ENCODE measurements around the gene FAHD2A.

FAHD2A gene

DNA sequence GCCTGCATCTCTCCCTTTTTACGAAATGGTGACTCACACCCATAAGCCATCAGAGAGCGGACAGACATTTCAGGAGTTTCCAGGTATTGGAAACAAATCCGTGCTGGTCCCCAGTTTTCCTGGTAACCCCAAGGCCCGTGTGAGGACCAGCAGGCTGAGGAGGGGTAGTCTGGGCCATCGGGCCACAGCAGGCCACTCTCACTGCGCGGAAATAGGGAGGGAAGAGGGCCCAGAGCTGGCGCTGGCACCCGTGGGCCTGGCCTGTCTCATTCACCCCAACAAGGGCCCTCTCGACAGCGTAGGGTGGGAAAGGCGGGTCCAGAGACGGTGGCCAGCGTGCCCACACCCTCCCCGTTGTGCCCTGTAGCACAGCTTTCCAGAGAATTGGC lies 13.7 kb upstream of the FAHD2A start:
- TF ChIP-seq, protein P1, sequence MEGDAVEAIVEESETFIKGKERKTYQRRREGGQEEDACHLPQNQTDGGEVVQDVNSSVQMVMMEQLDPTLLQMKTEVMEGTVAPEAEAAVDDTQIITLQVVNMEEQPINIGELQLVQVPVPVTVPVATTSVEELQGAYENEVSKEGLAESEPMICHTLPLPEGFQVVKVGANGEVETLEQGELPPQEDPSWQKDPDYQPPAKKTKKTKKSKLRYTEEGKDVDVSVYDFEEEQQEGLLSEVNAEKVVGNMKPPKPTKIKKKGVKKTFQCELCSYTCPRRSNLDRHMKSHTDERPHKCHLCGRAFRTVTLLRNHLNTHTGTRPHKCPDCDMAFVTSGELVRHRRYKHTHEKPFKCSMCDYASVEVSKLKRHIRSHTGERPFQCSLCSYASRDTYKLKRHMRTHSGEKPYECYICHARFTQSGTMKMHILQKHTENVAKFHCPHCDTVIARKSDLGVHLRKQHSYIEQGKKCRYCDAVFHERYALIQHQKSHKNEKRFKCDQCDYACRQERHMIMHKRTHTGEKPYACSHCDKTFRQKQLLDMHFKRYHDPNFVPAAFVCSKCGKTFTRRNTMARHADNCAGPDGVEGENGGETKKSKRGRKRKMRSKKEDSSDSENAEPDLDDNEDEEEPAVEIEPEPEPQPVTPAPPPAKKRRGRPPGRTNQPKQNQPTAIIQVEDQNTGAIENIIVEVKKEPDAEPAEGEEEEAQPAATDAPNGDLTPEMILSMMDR (IDR thresholded peaks at IDR 0.05; ENCODE audit: extremely low read depth, missing control alignments) = no peak
- no peak for DNase-seq (ENCODE audit: low spot score)

DNA sequence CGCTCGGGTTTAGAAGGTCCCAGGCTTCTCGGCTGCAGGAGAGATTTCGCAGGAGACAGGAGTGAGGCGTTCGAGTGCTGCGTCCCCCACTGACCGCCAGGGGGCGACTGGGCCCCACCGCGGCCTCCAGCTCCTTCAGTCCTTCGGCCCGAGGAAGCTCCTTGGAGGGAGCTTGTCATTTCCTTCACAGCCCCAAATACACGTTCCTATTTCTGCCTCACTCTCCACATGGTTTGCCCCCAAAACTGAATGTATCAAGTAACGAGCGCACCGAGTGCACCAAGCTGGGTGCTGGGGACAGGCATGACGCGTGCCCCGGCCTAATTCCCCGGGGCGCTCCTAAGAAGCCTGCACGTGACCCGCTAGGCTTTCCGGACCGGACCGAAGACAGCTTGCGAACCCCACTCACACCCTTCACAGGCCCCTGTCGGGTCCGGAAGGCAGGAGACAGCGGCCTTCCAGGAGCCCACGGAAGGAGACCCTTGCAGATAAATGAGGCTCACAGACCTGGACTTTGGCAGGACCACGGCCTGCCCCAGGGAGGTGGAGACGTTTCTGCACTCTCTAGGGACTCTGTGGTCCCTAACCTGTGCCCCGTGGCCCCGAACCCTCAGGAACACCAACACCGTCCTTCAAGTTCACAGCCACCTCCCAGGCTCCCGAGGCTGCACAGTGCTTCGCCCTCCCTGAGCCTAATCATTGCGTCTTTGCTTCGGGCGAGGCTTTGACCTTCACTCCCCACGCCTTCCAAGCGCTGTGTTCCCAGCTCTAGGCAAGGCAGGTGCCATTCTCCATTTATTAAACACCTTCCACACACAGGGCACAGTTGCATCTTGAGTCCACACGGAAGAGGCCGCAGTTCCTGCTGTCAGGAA lies 13.0 kb upstream of the FAHD2A start:
- TF ChIP-seq, protein P1 (IDR thresholded peaks at IDR 0.05; ENCODE audit: extremely low read depth, missing control alignments) = peak; percentile 92
- DNase-seq (ENCODE audit: low spot score) = peak; percentile 81

DNA sequence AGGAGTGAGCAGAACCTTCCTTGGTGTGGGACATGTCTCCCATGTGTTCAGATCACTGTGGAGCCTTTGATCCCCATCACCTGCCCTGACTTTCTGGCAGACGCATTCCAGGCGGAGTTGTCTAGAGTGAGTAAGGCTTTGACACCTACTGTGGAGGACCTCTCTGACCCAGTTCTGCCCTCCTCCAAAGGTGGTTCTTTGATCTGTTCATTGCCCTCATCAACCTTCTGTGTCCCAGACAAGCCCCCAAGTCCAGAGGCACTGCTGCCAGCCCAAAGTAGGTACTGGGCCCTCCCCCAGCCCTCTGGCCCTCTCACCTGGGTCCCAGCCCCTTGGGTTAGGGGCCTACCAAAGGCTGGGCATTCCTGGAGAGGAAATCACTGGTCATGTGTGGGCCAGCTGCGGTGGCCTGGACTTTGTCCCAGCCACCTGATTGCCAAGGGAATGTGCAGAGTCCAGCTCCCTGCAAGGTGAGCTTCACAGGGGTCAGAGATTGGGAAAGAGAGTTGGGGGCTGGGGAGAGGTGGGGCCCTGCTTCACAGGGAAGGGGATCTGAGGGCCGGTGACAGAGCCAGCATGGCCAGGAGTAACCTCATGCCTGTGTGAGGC lies 12.1 kb upstream of the FAHD2A start:
- TF ChIP-seq, protein P1 (IDR thresholded peaks at IDR 0.05; ENCODE audit: extremely low read depth, missing control alignments) = no peak
- DNase-seq (ENCODE audit: low spot score) = no peak

DNA sequence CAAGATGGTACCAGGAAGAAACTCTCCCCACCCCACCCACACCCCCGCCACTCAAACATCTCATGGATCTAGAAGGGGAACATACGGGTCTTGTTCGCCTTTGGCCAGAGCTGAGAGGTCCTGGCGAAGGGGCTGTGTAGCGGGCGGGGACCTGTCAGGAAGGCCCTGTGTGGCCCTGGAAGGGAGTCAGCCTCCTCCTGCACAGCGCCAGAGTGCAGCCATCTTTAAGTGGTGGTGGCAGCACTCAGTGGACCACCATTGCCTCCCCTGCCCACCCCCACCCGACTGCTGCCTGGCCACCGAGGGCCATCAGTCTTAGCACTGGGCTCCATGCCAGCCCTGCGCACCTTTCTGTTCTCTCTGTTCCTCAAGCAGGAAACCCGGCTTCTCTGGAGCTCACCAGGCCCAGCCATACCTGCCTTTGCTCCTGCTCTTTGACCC lies 11.6 kb upstream of the FAHD2A start:
- TF ChIP-seq, protein P1 (IDR thresholded peaks at IDR 0.05; ENCODE audit: extremely low read depth, missing control alignments) = no peak
- DNase-seq (ENCODE audit: low spot score) = no peak

DNA sequence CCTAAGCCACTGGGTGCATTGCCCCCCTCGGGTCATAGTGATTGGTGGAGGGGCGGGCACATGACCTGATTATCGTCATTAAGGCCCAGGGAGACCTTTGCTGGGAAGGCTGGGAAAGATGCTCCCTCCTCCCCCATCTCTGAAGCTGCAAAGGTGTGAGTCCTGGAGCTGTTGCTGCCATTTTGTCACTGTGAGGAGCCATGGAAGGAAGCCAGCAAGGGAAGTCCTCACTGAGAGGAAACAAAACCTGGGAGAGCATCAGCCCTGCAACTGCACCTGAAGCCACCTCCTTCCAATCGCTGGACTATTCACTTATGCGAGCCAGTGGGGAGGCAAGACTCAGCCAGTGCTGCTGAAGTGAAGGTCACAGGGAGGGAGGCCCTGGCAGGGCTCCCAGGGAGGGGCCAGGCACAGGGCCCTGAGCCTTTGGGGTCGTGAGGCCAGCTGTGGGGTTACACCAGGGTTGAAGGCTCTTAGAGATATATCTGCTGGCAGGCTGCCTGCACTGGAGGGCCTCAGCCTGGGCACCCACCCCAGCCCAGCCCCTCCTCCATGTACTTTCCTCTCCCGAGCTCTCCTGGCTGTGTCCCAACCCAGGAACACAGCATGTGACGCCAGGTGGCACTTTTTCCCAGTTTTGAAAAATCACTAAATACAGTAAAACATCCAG lies 10.7 kb upstream of the FAHD2A start:
- TF ChIP-seq, protein P1 (IDR thresholded peaks at IDR 0.05; ENCODE audit: extremely low read depth, missing control alignments) = no peak
- no peak for DNase-seq (ENCODE audit: low spot score)

DNA sequence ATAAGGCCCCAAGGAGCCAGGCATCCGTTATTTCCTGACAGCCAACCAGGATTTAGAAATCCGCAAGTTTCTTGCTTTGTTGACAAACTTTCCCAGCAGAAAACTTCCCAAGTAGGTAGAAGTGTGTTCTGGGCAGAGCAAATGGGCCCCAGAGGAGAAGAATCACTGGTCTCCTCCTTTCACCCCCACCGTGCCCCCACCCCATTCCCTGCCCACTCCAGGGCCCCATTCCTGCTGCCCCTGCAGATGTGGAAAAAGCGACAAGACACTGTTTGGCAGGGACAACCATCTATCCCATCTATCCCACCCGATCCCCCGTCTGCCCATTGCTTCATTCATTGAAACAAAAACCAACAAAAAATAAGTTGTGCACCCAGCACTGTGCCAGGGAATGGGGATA lies 10.2 kb upstream of the FAHD2A start:
- DNase-seq (ENCODE audit: low spot score) = no peak
- TF ChIP-seq, protein P1 (IDR thresholded peaks at IDR 0.05; ENCODE audit: extremely low read depth, missing control alignments) = no peak

All from GM20000 (cell line).